Left renal pelvis (tissue), 4 donors: Measurements from ENCODE around the gene LVRN. TPM values are rescaled to one million over a fixed set of nuclear protein-coding genes. Genes with fewer than 3 reads are reported as not detected.
"Not testable (repeated sequence)": the region's sequence is repeated elsewhere in the genome, so short reads cannot be mapped to it uniquely, and the experiment has no call there.

ENCODE experiments used
- DNase-seq, 4 donors: peaks; one replicate each; pipeline ENCODE4 v3.0.0-alpha.2; 2013; ENCODE audit warnings: low read depth in 4 of 4, low spot score in 3 of 4
- polyA plus RNA-seq, 4 donors: library from polyadenylated mRNA; unstranded; fragments of 120-200 nt; gene quantifications; one replicate each; pipeline ENCODE4 v1.2.1, GENCODE V29; 2013; ENCODE audit not compliant: insufficient read length in 4 of 4

Gene LVRN, protein sequence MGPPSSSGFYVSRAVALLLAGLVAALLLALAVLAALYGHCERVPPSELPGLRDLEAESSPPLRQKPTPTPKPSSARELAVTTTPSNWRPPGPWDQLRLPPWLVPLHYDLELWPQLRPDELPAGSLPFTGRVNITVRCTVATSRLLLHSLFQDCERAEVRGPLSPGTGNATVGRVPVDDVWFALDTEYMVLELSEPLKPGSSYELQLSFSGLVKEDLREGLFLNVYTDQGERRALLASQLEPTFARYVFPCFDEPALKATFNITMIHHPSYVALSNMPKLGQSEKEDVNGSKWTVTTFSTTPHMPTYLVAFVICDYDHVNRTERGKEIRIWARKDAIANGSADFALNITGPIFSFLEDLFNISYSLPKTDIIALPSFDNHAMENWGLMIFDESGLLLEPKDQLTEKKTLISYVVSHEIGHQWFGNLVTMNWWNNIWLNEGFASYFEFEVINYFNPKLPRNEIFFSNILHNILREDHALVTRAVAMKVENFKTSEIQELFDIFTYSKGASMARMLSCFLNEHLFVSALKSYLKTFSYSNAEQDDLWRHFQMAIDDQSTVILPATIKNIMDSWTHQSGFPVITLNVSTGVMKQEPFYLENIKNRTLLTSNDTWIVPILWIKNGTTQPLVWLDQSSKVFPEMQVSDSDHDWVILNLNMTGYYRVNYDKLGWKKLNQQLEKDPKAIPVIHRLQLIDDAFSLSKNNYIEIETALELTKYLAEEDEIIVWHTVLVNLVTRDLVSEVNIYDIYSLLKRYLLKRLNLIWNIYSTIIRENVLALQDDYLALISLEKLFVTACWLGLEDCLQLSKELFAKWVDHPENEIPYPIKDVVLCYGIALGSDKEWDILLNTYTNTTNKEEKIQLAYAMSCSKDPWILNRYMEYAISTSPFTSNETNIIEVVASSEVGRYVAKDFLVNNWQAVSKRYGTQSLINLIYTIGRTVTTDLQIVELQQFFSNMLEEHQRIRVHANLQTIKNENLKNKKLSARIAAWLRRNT
- 10 to 100 TPM in 1 of 4 donors, 1 to 10 TPM in 2, under 1 TPM in 1; 0.79 to 13.6 (median 1.1) TPM for polyA plus RNA-seq

DNA sequence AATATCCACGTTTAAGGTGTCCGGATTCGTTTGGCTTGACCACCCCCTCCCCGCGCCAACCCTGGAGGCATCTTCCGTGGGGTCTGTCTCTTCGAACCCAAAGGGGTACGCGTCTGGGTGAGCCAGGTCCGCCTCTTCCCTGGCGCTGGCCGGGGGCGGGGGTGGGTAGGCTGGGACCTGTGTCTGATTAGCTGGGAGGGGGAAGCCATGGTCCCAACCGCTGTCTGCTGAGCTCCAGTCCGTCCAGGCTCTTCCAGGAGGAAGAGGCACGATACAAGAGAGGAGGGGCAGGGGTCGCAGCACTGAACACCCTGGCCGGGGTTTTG is at the start of gene LVRN:
Gene LVRN, plus strand, starts transcription at position 237 of the 326 bp plus-strand sequence. CDS start 143 bp downstream, outside the sequence.
- no peak for DNase-seq

DNA sequence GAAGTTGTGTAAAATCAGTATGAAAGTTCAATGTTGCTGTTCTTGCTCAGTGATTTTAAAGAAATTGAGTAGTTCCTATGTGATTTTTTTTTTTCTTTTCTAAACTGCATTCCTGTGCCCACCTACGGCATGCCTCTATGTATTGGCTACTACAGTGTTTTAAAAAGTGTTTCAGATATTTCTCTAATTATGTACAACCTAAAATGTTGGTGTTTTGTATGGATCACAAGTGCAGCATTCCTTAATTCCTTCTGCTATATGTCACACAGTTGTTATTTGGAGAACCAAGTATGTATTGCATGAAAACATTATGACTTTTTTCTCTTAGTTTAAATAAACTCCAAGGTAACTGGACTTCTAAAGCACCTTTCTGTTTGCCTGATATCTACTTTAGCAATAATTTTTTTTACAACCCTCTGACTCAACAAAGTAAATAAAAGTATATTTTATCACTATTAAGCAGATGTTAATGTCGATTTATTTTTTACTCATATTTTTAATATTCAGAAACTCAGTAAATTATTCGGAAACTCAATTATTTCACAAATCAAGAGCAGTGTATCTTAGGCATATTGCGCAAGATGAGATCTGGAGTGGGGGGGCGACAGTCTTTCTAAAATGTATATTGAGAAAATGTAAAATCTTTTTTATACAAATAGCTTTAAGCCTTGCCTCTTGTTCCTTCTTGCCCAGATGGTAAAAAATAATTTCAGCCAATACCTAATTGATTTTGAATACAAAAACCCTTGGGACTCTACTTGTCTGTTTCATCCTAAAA is 48.5 kb upstream of the LVRN start:
- not testable (repeated sequence) for DNase-seq

DNA sequence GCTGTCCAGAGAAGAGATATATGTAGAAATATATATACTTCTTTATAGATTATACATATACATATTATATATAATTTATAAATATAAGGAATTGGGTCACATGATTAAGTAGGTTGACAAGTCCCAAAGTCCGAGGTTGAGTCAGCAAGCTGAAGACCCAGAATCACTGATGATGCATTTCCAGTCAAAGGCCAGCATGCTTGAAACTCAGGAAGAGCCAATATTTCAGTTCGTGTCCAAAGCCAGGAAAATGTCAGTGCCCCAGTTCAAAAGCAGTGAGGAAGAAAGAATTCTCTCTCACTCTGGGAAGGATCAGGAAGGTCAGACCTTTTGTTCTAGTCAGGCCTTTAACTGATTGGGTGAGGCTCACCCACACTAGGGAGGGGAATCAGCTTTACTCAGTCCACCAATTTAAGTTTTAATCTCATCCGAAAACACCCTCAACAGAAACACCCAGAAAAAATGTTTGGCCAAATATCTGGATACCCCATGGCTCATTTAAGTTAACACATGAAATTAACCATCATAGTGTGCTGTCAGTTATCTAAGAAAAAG is 42.0 kb upstream of the LVRN start:
- DNase-seq: no peak

DNA sequence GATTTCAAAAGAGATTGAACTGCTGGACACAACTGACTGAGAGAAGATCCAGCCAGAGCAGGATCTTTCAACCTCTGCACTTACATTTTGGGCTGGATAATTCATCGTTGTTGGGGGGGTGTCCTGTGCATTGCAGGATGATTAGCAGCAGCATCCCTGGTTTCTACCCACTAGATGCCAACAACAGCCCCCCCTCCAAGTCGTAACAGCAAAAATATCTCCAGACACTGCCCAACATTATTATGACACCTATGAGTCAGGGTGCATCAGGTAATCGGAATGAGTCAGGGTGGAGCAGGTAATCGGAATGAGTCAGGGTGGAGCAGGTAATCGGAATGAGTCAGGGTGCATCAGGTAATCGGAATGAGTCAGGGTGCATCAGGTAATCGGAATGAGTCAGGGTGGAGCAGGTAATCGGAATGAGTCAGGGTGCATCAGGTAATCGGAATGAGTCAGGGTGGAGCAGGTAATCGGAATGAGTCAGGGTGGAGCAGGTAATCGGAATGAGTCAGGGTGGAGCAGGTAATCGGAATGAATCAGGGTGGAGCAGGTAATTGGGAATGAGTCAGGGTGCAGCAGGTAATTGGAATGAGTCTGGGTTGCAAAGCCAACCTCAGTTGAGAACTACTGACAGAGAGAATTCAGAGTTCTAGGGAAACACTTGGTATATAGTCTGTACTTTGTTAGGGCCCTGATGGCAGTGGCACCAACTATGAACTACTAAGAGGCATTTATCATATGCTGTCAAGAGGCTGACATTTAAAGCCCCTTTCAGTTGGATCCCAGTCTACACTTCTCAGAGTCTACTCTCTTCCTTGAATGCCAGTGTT is 33.5 kb upstream of the LVRN start:
- DNase-seq: not testable (repeated sequence)

DNA sequence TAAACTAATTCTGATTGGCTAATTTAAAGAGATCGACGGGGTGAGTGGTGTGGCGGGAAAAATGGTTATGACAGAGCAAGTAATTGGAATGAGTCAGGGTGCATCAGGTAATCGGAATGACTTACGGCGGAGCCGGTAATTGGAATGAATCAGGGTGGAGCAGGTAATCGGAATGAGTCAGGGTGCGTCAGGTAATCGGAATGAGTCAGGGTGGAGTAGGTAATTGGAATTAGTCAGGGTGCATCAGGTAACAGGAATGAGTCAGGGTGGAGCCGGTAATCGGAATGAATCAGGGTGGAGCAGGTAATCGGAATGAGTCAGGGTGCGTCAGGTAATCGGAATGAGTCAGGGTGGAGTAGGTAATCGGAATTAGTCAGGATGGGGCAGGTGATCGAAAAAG is 32.1 kb upstream of the LVRN start:
- DNase-seq: not testable (repeated sequence)

DNA sequence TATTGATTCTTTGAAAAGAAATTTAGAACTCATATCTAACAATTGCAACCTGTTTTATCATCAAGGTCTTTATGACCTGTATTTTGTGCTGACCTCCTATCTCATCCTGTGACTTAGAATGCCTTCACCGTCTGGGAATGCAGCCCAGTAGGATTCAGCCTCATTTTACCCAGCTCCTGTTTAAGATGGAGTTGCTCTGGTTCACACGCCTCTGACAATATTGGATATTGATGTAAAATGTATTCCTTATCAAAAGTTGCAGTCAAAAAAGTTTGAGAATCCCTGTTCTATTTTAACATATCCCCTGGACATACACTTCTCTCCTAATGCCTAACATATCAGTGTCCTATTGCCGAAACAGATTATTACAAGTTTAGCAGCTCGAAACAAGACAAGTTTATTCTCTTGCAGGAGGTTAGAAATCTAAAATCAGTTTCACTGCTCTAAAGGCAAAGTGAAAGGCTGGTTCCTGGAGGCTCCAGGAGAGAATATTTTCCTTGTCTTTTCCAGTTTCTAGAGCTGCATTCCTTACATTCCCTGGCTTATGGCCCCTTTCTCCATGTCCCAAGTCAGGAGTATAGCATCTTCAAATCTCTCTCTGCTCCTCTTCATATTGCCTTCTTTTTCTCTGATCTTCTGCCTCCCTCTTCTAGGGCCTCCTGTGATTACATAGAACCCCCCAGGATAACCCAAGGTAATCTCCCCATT is 31.5 kb upstream of the LVRN start:
- DNase-seq: no peak

DNA sequence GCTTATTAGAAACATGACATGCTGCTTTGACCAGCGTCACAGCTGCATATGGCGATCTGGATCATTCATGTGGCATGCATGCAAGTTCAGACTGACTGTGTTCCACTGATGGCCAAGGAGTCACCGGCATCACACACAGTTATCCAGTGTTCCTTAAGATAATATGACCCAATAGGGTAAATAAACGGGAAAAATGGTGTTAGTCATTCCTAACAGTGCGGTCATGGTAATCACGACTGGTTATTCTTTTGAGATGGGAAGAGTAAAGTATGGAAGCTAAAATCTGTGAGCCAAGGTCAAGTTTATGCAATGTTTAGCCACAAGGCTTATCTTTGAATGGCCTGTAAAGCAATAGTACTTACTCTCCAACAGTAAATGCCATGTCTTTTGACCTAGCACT is 29.3 kb upstream of the LVRN start:
- DNase-seq: no peak

DNA sequence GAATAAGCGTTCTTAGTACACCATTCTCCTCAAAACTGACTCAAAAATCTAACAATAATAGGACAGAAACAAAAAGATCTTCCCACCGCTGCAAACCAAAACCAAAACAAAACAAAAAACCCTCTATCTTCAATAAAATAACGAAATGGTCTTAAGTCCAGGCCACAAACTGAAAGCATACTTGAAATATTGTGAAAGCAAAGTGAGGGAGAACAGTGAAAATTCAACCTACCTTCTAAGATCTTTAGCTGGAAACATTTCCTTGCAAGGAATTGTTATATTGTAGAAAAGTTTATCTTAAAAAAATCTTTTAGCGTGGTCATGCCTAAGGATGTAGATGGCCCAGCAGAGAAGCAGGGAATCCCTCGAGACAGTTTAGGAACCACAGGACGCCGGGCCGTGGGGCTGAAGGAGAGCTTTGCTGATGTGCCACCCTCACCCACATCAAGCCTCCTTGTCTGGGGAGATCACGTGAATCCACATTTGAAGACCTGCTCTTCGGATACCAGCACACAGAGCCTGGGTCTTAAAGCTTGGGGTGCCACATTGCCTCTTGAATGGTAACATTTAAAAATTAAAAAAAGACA is 27.8 kb upstream of the LVRN start:
- DNase-seq: no peak

DNA sequence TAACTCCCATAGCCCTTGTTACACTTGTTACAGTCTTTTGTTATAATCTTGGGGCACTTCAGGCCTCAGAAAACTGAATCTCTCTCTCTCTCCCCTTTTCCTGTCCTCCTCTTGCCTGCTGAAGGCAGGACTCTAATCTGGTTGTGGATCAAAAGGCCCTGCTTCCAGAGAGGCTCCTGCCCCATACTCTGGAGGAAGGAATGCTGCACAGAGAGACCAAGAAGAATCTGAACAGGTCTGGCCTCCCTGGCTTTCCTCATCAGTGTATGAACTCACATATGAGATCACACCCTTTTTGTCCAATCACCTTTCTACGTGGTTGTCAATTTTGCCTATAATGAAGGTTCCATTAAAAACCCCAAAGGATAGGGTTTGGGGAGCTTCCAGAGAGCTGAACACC is 26.2 kb upstream of the LVRN start:
- DNase-seq: no peak

DNA sequence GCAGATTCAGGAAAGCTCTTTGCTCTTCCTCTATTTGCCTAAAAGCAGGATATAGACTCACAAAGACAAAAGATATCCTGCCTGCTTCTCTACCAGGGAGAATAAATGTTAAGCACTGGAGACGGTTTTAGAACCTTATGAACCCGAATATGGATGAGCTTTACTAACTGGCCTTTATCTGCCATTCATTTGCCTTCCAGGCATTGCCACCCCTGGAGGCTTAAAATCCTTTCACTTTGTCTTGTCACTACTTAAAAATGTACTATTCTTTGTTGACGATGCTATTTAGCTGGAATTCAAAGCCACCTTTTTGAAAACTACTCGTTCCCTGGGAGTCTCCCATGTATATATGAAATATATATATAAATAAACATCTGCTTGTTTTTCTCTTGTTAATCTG is 23.2 kb upstream of the LVRN start:
- no peak for DNase-seq

DNA sequence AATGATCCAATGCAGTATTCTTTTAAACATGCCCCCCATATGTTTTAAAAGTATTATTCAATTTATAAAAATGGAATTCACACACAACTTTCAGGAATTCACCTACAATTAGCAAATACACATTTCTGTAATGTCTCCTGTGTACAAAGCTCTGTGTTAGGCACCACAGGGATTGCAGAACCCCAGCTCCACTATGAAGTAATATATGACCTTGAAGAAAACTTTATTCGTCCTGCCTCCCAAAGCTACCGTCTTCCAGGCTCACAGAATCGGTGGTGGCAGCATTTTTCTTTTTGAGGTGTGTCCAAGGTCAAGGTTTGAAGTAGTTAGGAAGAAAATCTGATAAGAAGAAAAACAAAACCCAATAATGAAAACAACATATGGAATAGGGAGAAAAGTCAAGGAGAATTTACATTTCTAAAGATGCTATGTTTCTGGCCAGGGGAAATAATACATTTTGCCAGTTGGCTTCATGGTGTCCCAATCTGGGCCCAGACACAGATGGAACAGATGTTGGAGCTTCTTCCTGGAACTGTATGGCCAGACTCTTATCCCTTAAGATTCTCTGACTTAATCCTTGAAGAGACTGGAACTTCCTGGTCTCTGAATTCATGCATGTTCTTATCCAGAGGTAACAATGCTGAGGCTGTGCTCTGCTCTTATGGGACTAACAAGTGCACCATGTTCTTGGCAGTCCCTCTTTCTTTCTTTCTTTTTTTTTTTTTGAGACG is 22.0 kb upstream of the LVRN start:
- DNase-seq: no peak

DNA sequence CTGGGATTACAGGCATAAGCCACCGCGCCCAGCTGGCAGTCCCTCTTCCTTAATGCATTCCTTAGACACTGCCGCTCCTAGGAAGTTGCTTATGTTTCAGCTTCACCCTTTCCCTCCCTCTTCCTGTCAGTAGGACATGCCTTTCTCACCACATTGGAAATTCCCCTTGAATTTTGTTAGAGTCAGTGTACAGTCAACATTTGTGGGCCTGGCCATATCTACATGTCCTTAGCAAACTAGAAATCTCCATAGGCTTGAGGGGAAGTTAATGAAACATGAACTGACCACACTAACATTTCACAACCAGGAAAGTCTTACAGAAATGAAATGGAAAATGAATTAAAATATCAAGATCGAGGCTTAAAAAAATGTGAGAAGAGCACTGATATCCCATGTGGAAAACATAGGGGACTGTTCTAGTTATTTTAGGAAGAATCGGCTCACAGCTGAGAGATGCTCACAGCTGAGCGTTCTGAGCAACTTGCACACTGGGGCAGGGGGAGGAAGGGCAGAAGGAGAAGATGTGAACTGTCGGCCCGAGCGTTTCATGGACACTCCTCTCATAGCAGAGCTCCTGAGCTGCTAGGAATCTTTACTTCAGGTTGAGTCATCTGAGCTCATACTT is 21.1 kb upstream of the LVRN start:
- DNase-seq: no peak

DNA sequence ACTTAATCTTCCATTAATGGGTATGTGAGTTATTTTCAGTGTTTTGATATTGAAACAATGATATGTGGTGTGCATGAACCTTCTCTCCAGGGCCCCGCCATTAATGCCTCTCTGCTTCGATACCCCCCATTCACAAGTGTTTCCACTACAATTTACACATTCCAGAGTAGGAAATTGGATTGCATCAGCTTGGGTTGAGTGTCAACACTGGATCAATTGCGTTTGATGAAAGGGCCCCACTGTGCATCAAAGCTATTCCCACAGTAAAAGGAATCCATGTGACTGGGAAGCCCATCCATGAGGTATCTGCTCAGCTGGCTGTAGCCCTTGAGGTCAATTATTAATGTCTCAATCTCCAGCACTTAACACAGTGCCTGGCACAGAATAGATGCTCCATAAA is 17.8 kb upstream of the LVRN start:
- no peak for DNase-seq

DNA sequence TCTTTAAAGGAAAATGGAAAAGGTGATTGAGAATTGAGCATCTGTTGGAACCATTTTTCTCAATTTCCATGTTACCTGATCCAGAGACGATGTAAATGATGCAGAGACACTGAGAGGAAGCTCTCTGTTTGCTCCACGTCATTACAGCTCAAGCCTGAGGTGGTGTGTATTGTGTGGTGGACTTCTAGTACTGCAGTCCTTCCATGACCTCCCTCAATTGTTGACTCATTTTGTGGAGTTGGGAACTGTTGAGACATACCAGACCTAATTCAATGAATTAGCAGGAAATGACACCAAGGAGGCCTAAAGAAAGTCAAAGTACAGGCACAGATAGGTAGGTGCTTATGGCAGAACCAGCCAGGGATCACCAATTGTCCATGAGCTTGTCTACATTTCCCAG is 15.6 kb upstream of the LVRN start:
- no peak for DNase-seq

DNA sequence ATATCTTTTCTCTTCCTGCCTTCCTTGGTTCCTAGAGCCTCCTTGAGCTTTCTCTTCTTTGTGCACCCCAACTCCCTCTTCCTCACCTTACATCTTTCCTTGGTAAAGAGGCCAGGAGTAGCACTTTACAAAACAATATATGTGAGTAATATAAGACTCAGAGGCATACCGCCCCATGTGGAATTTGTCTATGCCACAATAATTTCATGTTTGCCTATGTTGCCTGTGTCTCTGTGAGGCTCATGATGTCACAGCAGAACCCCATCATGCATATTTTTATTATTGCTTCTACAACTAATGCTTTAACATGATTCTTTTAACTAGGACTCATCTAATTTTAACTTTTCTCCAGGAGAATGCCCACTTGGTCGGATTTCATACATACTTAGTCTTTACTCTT is 15.0 kb upstream of the LVRN start:
- no peak for DNase-seq

DNA sequence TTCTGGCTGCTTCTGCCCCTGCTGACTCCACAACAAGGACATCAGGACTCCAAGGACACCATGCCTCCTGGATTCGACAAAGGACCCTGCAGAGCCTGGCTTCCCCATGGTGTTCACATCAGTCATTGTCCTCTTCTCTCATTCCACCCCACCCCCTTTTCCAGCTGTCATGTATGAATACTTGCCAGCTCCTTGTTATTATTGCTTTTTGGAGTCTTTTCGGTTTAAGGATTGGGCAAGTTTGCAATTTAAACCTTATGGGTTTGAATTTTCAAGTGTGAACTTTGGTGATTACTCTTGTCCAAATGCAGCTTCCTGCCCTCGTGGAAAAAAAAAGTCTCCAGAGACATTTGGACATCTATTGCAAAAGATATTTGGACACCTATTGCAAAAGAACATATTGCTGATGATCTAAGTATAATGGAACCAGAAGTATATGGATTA is 14.2 kb upstream of the LVRN start:
- no peak for DNase-seq

DNA sequence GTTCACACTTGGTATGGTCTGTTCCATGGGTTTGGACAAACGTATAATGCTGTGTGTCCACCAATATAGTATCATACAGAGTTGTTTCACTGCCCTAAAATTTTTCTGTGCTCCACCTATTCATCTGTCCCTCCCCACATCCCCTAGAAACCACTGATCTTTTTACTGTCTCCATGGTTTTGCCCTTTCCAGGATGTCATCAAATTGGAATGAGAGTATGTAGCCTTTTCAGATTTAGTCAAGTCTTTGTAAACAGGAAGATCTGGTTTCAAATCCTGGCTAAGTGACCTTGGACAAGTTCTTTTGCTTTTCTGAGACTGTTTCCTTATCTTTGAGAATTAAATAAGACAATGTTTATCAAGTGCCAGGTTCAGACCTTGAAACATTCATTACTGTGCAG is 13.2 kb upstream of the LVRN start:
- no peak for DNase-seq
